Measurements from ENCODE around the gene TMEM273. TPM values are rescaled to one million over a fixed set of nuclear protein-coding genes. Genes with fewer than 3 reads are reported as not detected.

TMEM273 gene
- total RNA-seq, 2 donors from 2014 or later: 2.7 to 8.4 TPM

DNA sequence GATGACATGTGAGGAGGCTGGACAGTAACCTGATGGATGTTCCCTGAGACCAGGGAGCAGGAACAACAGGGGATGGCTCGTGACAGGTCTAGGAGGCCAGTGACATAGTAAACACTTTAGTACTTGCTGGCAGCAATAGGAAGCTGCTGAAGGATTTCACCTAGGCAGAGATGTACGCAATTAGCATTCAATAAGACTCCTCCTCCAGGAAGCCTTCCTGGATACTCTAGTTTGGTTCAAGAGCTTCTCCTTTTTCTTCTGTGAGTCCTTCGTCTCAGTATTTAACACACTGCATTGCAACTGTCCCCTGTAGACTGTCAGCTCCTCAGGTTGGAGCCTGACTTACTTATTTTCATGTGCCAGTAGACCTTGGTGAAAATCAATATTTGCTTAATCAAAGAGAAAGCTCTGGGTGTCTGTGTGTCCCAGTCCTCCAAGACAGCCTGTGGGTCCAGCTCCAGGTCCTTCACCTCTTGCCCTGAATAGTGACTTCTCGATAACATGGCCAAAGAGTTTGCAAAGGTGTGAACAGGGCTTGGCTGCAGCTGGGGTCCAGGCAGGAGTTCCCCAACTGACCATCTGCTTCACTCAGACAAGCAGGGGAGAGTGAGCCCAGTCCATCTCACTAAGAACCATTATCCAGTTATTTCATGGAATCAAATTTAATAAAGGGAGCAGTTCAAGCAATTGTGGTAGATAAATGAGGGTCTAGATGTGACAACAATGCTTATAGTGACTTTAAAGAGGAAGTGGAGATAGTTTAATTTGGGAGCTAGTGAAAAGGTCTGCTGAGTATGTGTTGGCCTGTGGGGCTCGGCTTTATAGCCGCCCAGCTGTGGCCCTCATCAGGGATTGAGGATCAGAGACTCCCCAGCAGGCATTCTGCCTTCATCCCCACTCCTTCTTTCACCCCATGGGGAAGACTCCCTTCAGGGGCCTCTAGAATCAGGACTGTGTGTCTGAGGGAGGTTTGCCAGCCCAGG is 9.4 kb downstream of the TMEM273 start:
- DNase-seq (no peak), ATAC-seq (no peak)
- intact Hi-C loops (cut with DNase I, micrococcal nuclease): no loop called here

DNA sequence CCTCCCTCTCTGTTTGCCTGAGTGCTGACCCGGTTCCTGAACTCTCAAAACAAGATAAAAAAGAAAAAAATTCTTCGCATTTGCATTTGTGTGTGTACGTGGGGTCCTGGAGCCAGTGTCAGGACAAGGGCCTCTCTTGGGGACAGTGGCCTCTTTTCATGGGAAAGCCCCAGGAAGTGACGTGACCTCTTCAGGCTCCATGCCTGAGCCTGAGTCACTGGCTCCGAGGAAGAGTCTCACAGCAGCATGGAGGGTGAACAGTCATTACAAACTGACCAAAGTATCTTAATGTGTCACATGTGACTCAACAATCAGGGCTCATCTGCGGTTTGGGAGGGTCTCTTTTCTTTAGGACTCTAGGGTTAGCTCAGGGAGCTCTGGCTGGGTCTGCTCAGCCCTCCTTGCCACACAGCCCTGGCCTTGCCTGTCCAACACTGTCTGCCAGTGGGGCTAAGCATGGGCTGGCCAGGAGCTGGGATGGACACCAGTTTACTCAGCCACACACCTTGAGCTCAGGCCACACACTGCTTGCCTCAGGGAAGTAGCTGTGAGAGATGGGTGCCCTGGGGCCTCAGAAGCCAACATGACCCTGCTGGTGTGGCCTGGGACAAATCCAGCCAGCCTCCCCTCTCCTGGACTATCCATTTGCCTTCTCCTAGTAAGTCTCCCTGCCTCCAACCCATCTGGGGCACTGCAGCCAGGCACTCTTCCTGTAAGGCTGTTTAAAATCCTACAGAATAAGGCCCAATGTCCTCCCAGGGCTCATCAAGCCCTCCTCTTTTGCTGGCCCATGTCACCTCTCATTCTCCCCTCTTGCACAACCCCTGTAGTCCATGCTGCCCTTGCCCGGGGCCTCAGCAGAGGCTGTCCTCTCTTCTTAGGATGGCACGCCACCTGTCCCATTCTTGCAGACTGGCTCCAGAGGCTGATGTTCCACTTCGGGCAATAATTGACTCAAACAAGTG is 10.5 kb downstream of the TMEM273 start:
- intact Hi-C loops (cut with DNase I, micrococcal nuclease): no loop called here
- DNase-seq: no peak
- ATAC-seq: no peak

DNA sequence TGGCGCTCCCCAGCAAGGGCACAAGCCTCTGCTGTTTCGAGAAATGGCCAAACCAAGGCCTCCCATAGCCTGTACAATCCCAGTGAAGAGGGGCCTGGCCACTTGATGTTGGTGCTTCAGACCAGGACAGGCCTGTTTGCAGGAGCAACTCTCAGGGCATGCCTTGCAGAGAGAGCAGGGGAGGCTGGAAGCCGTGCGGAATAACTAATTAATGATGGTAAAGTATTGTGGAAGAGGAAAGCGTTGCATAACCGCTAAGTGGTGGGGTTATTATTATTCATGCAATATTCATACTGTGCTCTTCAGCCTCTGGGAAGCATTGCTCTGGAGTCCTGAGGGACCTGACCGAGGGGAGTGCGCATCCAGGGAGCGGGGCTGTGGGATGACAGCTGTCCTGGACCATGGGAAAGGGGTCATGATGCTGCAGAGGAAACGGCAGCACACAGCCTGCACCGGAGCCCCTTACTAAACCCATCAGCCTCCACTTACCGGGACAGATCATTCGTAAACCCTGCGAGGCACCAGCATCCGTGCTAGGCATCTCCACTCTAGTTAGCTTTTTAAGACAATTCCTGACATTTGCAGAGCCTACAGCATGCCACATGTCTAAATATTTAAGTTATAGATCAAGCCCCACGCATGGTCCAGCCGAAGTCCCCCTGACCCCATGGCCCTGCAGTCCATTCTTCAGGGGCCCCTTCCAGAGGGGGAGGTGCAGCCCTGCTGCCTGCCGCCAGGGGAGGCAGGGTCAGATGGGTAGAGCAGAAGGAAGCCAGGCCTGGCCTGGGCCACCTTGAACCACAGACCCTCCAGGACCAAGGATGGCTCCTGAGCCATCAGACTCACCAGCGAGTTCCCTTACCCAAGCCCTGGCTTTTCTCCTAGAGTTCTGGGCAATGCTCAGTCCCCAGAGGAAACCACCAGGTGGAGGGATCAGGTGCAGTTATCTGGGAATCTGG is 11.6 kb downstream of the TMEM273 start:
- intact Hi-C loops (cut with DNase I, micrococcal nuclease): no loop called here
- DNase-seq: no peak
- no peak for ATAC-seq

DNA sequence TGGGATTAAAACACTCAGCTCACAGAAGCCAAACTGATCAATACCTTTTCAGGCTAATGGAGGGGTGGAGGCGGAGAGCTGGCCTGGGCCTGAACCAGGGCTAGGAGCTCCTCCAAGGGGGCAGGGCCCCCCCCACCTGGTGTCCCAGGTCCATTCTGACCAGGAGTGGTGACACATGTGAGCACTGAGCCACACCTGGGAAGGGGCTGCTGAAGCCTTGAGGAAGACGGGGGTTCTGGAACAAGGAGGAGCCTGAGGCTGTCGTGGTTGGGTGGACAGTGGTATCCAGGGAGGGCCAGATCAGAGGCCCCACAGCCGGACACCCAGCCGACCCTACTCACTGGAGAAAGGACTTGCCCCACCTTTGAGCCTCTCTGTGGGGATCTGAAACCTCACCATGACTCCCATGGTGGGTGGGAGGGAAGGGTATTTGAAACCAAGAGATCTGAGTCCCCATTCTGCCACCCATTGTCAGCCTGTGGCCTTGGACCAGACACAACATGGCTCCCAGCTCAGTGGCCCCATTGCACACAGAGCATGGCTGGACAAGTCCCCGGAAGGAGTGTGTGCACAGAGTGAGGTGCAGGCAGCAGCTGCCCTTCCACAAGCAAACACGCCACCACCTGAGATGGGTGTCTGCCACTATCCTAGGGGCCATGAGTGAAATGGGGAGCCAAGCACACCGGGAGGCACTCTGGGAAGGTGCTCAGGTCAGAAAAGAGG is 12.4 kb downstream of the TMEM273 start:
- no peak for ATAC-seq
- DNase-seq: no peak
- intact Hi-C loops (cut with DNase I, micrococcal nuclease): no loop called here

DNA sequence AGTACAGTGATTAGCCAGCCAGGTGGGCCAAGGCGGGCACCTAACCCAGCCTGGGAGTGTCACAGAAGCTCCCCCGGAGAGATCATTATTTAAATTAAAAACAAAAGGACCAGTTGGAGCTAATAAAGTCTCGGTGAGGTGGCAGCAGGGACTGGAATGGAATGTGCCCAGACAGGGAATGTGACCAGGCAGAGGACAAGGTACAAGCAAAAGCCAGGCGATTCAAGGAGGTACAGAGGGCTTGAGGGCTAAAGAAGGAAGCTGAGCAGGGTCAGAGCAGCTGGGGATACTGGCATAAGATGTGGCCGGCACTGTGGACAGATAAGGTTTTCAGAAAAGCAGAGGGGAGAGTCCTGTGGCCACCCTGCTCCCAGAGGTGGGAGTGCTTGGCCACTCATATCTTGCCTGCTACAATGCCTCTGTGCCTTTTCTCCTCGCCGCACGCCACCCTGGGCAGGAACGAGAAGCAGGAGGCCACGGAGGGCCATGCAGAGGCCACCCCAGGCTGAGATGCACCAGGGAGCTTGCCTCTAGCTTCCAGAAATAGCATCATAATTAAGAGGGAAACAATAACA is 13.2 kb downstream of the TMEM273 start:
- no peak for ATAC-seq
- intact Hi-C loops (cut with DNase I, micrococcal nuclease): no loop called here
- no peak for DNase-seq

DNA sequence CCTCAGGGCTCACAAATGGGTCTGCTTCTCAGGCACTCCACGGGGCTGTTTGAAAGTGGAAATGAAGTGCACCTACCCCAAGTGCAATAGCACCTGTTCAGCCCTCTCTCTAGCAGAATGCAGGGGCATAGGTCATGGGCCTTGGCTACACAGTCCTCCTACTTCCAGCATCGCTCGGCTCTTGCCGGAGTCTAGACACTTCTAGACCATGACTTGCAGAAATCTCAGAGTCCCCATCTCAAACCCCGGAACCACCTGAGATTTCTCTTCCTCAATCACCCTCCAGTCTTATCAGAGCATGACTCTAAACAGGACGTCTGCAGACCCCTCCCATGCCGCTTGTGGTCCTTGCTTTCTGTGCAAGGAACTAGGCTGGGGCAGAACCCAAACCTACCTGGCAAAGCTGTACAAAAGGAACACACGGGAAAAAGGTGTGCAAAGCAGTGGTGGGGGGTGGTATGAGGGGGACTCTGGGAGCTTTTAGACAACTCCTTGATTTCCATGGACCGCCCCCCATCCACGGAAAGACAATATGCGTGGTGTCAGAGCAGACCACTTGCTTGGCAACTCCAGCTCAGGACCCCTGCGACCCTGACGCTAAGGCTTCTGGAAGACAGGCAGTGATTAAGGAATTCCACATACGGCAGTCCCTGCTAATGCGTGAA is 13.8 kb downstream of the TMEM273 start:
- ATAC-seq: no peak
- intact Hi-C loops (cut with DNase I, micrococcal nuclease): no loop called here
- DNase-seq: no peak

DNA sequence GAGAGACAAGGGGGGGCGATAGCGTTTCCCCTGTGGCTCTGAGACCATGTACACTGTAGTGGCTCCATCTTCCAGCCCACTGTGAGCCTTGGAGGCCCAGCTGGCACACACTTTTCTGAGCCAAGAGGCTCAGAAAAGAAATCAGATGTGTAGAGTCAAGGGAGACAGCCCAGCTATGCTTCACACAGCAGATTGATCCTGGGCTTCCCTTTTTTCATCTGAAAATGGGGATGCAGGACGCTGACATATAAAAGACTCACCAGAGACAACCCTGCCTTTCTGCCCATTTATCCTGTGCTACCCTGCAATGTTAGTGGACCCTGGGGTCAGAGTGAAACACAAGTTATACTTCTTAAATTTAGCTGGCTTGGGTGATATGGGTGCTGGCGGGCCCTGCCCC is 14.3 kb downstream of the TMEM273 start:
- DNase-seq: no peak
- intact Hi-C loops (cut with DNase I, micrococcal nuclease): no loop called here
- ATAC-seq: no peak

DNA sequence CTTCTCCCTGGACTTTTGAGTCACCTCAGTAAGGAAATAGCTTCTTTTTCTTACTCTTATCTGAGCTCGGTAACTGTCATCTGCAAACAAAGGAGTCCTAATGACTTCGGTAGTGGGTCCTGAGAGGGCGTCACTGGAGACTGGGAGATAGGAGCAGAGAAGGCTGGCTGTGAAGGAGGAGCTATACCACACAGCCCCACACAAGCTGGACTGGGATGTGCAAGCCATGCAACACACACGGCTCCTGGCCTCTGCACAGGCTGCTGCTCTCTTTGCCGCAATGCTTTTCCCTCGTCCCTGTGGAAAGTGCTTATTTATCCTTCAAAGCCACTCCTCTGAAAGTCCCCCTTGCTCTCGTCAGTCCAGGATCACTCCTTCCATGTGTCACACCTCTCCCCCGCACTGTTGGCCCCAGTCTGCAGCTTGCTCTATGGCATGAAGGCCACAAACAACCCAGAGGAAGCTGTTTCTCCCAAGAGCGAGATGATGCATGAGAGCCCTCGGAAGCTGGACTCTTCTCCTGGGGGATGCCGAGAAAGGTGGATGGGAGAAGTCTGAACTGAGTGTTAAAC is 14.9 kb downstream of the TMEM273 start:
- DNase-seq (no peak), ATAC-seq (no peak)
- intact Hi-C loops (cut with DNase I, micrococcal nuclease): no loop called here

DNA sequence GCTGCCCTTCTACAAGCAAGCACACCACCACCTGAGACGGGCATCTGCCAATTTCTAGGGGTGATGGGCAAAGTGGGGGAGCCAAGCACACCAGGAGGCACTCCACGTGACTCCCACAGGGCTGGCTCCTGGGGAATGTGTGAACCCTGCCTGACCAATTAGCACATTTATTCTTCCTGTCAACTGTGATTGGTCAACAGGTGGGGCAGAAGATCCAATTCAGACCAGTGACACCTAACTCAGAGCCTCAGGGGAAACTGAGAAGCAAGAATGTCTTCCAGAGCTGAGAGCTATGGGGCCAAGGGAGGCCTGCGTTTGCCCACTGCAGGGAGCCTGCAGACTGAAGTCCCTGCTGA is 15.4 kb downstream of the TMEM273 start:
- intact Hi-C loops (cut with DNase I, micrococcal nuclease): no loop called here
- ATAC-seq (no peak), DNase-seq (no peak)

DNA sequence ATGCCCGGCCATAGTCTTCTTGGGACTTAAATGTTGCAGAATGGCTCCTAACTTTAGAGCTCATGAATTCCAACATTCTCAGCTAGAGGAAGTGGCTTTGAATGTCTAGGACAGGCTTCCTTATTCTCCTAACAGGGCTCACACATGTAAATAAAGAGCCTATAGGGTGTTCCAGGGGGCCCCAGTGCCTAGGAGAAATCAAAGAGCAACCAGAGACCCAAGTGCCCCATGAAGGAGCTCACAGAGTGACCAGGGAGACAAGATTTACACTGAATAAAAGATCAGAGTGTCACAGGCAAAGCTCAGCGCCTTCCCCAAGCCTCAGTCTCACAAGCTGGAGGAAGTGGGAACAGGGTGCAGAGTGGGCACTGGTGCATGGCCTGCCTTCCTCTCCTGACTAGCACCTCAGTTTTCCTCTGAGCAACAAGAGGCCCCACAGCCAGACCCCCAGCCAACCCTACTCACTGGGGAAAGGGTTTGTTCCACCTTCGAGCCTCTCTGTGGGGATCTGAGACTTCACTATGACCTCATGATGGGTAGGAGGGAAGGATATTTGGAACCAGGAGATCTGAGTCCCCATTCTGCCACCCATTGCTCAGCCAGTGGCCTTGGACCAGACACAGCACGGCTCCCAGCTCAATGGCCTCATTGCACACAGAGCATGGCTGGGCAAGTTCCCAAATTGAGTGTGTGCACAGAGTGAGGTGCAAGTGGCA is 16.0 kb downstream of the TMEM273 start:
- no peak for DNase-seq
- no peak for ATAC-seq

DNA sequence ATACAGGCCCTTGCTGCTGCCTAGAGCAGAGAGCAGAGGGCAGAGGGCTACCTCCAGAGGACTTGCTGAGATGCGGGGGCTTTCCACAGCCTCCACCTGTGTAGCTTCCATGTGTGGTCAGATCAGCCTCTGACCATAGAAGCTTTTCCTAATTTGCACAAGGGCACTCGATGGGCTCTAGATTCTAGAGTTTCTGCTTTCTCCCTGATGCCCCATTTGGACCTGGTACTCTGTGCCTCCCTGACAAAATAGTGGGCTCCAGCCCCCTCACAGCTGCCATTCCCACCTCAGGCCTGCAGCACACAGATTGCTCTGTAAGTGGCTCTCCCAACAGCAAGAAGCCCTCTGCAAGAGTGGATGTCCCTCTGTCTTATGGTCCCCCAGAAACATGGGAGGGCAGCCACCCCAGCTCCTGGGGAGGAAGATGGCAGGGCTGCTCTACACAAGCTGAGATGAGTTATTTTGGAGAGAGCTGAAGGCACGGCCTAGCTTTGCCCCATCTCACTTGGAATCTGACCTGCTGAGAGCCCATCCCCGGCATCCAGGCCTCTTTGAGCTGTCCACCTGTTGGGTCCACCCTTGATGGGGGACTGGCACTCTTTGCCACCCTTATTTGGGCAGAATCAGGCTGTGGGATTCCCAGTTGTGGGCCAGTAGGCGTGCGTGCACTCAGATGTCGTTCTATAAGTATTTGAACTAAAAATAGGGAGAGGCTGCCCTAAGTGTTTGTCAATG is 16.7 kb downstream of the TMEM273 start:
- no peak for ATAC-seq
- intact Hi-C loops (cut with DNase I, micrococcal nuclease): no loop called here
- no peak for DNase-seq

More for the DNA sequence above, 16.0 kb downstream of the TMEM273 start:
- intact Hi-C loops (cut with DNase I, micrococcal nuclease): no loop called here

DNA sequence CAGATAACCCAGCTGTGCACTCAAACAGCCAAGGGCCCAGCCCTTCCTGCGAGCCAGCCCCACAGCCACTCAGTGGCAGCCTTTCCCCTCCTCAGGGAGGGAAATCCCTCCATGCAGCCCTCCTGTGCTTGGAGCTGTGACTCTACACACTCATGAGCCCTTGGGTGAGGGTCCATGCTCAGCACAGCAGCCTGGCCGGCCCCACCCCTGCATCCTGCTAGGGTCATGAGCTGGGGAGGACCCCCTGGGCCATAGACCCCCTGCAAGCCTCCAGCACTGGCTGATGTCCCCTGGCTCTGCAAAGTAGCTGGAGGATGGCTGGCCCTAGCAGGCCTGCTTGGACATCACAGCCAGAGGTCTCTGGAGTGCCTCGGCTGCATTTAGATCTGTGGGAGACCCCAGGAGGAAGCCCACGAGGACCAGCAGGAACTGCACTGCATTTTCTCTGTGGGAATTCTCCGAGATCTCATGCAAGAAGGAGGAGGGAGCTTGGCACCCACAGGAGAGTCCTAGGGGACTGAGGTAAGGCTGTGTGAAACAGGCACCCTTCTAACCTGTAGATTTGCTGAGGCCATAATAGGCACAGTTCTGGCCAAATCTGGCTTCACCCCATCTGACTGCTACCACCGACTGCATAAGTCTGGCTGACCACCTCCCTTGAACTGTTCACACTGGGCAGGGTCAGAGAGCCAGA is 17.4 kb downstream of the TMEM273 start:
- intact Hi-C loops (cut with DNase I, micrococcal nuclease): no loop called here
- ATAC-seq: no peak

DNA sequence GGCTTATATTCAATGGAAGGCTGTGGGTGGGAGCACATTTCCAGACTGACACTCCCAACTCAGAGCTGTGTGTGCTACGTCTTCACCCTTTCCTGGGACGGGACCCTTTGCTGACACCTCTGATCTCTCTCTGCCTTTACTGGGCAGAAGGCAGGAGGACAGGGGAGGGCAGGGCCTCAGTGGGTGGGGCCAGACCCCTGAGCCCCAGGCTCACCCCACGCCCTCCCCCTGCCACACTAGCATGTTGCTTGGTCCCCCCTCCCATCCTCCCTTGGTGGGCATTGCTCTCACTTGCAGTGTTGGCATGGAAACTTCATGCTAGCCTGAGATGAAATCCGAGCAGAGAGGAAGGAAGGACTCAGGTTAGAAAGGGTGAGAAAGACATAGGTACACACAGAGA is 18.4 kb downstream of the TMEM273 start:
- no peak for ATAC-seq
- intact Hi-C loops (cut with DNase I, micrococcal nuclease): loop anchor here in 1 of 2 donors (10.0 kb wide), 1 partner anchor 185 kb away; no protein-coding TSS in a partner anchor
- DNase-seq: no peak

More for the DNA sequence above, 17.4 kb downstream of the TMEM273 start:
- DNase-seq: no peak

DNA sequence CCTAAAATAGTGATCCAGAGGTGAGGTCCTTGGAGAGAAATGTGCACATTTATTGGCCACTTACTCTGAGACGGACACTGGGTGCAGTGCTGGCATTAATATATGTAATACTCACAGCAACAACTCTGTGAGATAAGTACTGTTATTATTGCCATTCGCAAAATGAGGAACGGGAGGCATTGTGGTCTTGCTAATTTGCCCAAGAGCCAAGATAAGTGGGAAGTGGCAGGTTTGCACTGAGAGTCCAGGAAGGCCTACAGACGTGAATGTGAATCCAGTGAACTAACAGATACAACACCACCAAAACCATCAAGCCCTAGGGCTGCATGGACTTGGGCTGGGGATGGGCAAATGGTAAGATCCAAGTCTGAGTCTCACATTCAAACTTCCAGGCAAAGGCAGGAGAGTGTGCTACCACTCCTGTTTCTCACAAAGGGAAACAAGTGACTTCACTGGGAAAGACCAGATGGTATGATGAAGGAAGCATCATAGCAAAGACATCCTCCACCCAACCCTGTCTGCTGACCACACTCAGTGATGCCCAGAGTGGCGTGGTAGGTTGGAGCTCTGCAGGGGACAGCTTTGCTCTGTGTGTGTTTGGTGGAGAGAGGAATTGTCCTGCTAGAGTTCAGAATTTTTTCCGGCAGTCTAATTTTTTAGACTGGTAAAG is 19.2 kb downstream of the TMEM273 start:
- ATAC-seq (no peak), DNase-seq (no peak)
- intact Hi-C loops (cut with DNase I, micrococcal nuclease): loop anchor here in 1 of 2 donors (10.0 kb wide), 1 partner anchor 184 kb away; no protein-coding TSS in a partner anchor

Data from left colon (tissue), 2 donors.